Gastroesophageal sphincter (tissue), 3 donors: Measurements from ENCODE around the gene PCMT1.

Source experiments
- EP300 ChIP-seq: sonication (generic); formaldehyde crosslinking; IDR thresholded peaks from one replicate; pipeline ENCODE4 v1.6.1; 2017; ENCODE audit warnings: antibody characterized with exemption, mild to moderate bottlenecking
- POLR2A ChIP-seq, 2 donors: fragments of 450-650 bp; IDR thresholded peaks; one replicate each; pipeline ENCODE4 v1.6.1; 2017; ENCODE audit warnings: antibody characterized with exemption in 2 of 2, mild to moderate bottlenecking in 2 of 2, moderate library complexity in 1 of 2
- POLR2AphosphoS5 ChIP-seq: sonication (generic); formaldehyde crosslinking; IDR thresholded peaks from one replicate; pipeline ENCODE4 v1.6.1; 2017; ENCODE audit warnings: antibody characterized with exemption
- TF ChIP-seq, protein P1 (sequence below), 4 experiments: fragments of 200-600 bp in 2 of 4; fragments of 450-650 bp in 2 of 4; sonication (generic) in 1 of 4; IDR thresholded peaks; one replicate each; pipeline ENCODE4 v1.5.1; 2017 to 2019; ENCODE audit warnings: antibody characterized with exemption in 4 of 4, mild to moderate bottlenecking in 2 of 4, moderate library complexity in 2 of 4

DNA sequence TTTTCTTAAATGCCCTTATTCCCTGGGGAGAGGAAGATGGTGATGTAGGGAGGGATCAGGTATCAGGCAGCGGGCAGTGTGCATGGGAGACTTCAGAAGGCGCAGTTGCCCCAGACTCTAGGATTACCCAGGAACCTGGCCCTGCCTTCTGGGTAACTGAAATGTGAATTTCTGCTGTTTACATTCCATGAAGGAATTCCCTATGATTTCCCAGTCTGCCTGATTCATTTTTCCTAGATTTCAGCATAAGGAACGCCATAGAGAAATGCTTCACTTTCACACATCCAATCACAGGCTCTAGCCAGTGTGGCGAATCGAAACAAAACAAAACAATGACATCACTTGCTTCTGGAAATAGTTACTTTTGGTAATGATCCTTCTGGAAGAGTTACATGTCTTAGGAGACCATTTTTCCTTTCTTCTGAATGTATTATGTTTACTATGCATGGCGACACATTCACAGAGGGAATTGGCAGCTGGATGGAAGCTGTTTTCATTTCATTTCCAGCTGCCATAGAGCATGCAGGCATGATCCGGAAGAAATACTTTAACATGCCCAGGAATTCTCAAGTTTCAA is 81.3 kb downstream of the PCMT1 start:
- TF ChIP-seq EP300 (no peak), POLR2A (IDR thresholded peaks at IDR 0.05) (no peak), POLR2AphosphoS5 (no peak)
- TF ChIP-seq, protein P1, sequence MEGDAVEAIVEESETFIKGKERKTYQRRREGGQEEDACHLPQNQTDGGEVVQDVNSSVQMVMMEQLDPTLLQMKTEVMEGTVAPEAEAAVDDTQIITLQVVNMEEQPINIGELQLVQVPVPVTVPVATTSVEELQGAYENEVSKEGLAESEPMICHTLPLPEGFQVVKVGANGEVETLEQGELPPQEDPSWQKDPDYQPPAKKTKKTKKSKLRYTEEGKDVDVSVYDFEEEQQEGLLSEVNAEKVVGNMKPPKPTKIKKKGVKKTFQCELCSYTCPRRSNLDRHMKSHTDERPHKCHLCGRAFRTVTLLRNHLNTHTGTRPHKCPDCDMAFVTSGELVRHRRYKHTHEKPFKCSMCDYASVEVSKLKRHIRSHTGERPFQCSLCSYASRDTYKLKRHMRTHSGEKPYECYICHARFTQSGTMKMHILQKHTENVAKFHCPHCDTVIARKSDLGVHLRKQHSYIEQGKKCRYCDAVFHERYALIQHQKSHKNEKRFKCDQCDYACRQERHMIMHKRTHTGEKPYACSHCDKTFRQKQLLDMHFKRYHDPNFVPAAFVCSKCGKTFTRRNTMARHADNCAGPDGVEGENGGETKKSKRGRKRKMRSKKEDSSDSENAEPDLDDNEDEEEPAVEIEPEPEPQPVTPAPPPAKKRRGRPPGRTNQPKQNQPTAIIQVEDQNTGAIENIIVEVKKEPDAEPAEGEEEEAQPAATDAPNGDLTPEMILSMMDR (IDR thresholded peaks at IDR 0.05): no peak
